HFF-Myc (cell line): ENCODE measurements around the gene KLHL28.

ENCODE experiments used
- DNase-seq: peaks from one replicate; pipeline ENCODE4 v3.0.0-alpha.2; 2011; ENCODE audit warnings: low read depth; ENCODE audit errors: extremely low read depth
- H3K4me3 ChIP-seq: replicated peaks from 2 replicates; pipeline ENCODE4 v1.5.1; 2011; ENCODE audit warnings: low read depth, mild to moderate bottlenecking, control low read depth, low read length
- TF ChIP-seq, protein P1 (sequence below): IDR thresholded peaks from 2 replicates; pipeline ENCODE4 v1.5.1; 2012; ENCODE audit warnings: mild to moderate bottlenecking, low read depth, low read length, control low read depth; ENCODE audit errors: missing control alignments

Gene KLHL28

DNA sequence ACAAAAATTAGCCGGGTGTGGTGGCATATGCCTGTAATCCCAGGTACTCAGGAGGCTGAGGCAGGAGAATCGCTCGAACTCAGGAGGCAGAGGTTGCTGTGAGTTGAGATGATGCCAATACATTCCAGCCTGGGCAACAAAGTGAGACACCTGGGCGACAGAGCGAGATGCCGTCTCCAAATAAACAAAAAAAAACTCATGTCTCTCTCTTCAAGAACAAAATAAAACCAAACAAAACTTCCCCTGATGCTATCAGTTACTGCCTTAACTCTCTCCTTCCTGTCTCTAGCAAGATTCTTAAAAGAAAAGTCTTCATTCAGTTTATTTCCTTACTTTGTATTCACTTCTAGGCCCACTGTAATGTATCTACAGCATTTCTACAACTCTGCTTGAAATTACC, 20.8 kb downstream of the KLHL28 start:
- TF ChIP-seq, protein P1, sequence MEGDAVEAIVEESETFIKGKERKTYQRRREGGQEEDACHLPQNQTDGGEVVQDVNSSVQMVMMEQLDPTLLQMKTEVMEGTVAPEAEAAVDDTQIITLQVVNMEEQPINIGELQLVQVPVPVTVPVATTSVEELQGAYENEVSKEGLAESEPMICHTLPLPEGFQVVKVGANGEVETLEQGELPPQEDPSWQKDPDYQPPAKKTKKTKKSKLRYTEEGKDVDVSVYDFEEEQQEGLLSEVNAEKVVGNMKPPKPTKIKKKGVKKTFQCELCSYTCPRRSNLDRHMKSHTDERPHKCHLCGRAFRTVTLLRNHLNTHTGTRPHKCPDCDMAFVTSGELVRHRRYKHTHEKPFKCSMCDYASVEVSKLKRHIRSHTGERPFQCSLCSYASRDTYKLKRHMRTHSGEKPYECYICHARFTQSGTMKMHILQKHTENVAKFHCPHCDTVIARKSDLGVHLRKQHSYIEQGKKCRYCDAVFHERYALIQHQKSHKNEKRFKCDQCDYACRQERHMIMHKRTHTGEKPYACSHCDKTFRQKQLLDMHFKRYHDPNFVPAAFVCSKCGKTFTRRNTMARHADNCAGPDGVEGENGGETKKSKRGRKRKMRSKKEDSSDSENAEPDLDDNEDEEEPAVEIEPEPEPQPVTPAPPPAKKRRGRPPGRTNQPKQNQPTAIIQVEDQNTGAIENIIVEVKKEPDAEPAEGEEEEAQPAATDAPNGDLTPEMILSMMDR: no peak
- H3K4me3 ChIP-seq: no peak overlapping the region
- no peak for DNase-seq

DNA sequence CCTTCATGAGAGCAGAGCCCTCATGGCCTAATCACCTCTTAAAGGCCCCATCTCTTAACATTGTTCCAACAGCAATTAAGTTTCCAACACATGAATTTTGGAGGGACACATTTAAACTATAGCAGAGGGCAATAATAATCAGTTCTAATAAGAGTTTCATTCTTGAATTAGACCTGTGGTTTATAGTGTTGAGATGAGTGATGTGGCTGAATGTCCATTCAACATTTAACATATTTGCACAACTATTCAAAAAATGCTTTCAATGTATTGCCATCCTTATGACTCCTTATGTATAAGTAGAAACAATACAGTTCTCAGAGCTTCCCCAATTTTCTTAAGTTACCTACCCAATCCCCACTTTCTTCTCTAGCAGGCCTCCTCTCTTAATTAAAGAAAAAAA, 21.5 kb downstream of the KLHL28 start:
- TF ChIP-seq, protein P1: no peak
- H3K4me3 ChIP-seq: no peak overlapping the region
- DNase-seq: no peak

DNA sequence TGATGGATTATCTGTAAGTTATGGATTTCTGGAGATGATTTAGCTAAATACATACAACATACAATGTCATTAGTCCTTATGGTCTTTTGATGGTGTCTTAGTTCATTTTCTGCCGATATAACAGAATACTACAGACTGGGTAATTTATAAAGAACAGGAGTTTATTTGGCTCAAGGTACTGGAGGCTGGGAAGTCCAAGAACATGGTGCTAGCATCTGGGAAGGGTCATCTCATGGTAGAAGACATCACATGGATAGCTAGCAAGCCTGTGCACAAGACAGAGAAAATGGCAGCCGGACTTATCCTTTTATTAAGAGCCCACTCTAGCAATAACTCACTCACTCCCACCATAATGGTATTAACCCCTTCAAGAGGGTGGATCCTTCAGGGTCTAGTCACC, 24.2 kb downstream of the KLHL28 start:
- no peak for DNase-seq
- TF ChIP-seq, protein P1: no peak
- H3K4me3 ChIP-seq: no peak overlapping the region

DNA sequence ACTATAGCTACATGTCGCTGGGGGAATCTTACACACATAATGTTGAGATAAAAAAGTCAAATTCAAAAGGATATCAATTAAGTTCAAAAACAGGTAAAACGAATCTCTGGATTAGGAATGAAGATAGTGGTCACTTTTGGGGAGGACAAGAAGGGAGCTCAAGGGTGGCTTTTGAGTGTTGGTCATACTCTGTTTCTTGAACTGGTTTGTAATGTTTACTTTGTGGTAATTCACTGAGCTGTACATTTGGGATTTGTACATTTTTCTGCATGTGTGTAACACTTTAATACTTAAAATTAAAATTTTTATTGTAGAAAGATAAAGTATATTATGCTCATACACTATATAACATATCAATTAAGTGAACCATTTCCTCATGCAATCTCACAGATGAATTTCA, 26.6 kb downstream of the KLHL28 start:
- no peak for DNase-seq
- no peak overlapping the region for H3K4me3 ChIP-seq
- TF ChIP-seq, protein P1: no peak

DNA sequence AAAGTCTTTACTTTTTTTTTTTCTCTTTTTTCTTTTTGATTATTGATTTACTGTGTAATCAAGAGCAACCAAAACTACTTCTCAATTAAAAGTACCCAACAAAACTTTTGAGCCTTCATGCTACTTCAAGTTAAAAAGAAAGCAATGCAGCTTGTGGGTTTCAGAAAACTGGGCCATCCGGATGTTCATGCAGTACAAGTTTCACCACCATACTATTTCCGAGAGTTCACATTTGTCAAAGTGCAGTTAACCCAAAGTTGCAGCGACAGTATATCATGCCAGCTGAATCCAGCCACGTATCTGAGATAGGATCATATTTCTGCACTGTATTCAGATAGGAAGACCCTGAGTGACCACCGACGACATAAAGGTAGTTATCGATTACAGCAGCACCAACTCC, 33.0 kb downstream of the KLHL28 start:
- DNase-seq: no peak
- no peak overlapping the region for H3K4me3 ChIP-seq
- TF ChIP-seq, protein P1: no peak

DNA sequence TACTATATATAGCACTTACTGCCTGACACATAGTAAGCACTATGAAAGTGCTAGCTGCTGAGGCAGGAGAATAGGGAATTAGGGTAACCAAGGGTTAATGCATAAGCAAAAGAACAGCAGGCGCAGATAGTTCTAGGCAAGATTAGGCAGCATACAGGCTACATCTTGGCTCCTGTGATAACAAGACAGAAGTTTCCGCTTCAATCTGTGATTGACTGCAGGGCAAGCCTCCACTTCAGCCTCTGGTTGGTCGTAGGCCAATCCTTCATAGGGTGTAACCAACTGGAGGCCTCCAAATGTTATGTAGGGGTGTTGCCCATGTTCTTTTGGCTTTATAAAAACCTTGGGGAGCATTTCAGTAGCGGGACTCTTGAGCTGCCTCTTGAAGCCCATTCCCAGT, 46.9 kb downstream of the KLHL28 start:
- no peak for DNase-seq
- TF ChIP-seq, protein P1: no peak
- no peak overlapping the region for H3K4me3 ChIP-seq
